Progenitor cell of endocrine pancreas (in vitro differentiated cells): ENCODE results near the gene SHTN1. TPM values are rescaled to one million over a fixed set of nuclear protein-coding genes. Genes with fewer than 3 reads are reported as not detected.

Experiments used
- DNase-seq: peaks from one replicate; pipeline ENCODE4 v3.0.0; 2021; ENCODE audit warnings: low spot score; ENCODE audit not compliant: unreplicated experiment
- H3K27ac Mint-ChIP-seq: 2 replicates; pipeline ENCODE4 v1.8.0; 2021; ENCODE audit warnings: mild to moderate bottlenecking, moderate library complexity, mixed read lengths
- H3K27me3 Mint-ChIP-seq: 2 replicates; pipeline ENCODE4 v1.8.0; 2021; ENCODE audit warnings: mixed read lengths
- H3K36me3 Mint-ChIP-seq: 2 replicates; pipeline ENCODE4 v1.8.0; 2022; ENCODE audit warnings: mixed read lengths; ENCODE audit not compliant: insufficient read depth
- H3K4me1 Mint-ChIP-seq: 2 replicates; pipeline ENCODE4 v1.8.0; 2021; ENCODE audit warnings: low read depth, mixed read lengths
- H3K4me3 Mint-ChIP-seq: 2 replicates; pipeline ENCODE4 v1.8.0; 2021; ENCODE audit warnings: low read depth, mild to moderate bottlenecking, moderate library complexity, mixed read lengths
- H3K9me3 Mint-ChIP-seq: 2 replicates; pipeline ENCODE4 v1.8.0; 2021; ENCODE audit warnings: low read depth, mixed read lengths
- total RNA-seq: library from RNA; stranded (reverse); gene quantifications from 2 replicates; pipeline ENCODE4 v1.2.1, GENCODE V29; 2021
- TF ChIP-seq, protein P1 (sequence below): fragments of 200-600 bp; sonication (generic); IDR thresholded peaks from one replicate; pipeline ENCODE4 v1.5.0; 2021; ENCODE audit warnings: antibody characterized with exemption, mild to moderate bottlenecking; ENCODE audit not compliant: unreplicated experiment

The SHTN1 gene
- total RNA-seq, 1 donor from 2014 or later: 46.9 TPM

DNA sequence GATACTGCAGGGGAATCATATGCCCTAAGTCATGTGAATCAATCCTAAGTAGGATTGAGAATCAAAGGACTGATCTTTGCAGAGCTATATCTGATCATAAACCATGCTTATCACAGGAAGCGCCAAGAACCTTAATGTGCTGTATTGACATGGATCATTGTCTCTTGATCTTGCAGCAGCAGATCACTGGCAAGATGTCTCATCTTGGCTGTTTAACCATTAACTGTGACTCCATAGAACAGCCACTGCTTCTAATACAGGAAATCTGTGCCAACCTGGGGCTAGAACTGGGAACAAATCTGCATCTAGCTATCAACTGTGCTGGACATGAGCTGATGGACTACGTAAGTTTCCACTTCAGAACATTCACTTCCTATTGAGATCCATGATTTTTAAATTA is 134.0 kb downstream of the SHTN1 start:
- Mint-ChIP-seq H3K4me3 (no peak overlapping the region), H3K9me3 (peaks cover 4% of the 10 kb centered on the region), H3K4me1 (peaks cover 8% of the 10 kb centered on the region), H3K27ac (no peak overlapping the region), H3K27me3 (no peaks in the 10 kb centered on the region), H3K36me3 (no peaks in the 10 kb centered on the region)
- DNase-seq: no peak
- TF ChIP-seq, protein P1, sequence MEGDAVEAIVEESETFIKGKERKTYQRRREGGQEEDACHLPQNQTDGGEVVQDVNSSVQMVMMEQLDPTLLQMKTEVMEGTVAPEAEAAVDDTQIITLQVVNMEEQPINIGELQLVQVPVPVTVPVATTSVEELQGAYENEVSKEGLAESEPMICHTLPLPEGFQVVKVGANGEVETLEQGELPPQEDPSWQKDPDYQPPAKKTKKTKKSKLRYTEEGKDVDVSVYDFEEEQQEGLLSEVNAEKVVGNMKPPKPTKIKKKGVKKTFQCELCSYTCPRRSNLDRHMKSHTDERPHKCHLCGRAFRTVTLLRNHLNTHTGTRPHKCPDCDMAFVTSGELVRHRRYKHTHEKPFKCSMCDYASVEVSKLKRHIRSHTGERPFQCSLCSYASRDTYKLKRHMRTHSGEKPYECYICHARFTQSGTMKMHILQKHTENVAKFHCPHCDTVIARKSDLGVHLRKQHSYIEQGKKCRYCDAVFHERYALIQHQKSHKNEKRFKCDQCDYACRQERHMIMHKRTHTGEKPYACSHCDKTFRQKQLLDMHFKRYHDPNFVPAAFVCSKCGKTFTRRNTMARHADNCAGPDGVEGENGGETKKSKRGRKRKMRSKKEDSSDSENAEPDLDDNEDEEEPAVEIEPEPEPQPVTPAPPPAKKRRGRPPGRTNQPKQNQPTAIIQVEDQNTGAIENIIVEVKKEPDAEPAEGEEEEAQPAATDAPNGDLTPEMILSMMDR: no peak

DNA sequence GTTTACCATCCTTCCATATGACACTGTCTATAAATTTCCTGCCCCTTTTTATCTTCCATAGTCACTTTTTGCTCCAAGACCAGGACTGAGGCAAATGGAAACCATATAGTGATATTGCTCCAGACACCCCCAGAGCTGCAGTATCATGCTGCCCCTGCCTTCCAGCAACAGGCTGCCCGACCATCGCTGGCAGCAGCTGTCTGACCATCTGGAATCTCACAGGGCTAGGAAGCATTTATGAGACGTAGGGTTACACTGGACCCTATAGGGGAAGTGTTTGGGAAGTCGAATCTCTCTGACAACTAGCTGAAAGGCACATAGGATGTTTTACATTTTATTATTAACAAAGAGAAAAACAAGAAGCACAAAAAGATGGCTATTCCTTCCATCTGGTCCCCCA is 136.3 kb downstream of the SHTN1 start:
- Mint-ChIP-seq H3K4me3 (no peak overlapping the region), H3K9me3 (peaks cover 4% of the 10 kb centered on the region), H3K36me3 (no peaks in the 10 kb centered on the region), H3K27ac (no peak overlapping the region), H3K27me3 (no peaks in the 10 kb centered on the region), H3K4me1 (peaks cover 8% of the 10 kb centered on the region)
- TF ChIP-seq, protein P1: no peak
- DNase-seq: no peak

DNA sequence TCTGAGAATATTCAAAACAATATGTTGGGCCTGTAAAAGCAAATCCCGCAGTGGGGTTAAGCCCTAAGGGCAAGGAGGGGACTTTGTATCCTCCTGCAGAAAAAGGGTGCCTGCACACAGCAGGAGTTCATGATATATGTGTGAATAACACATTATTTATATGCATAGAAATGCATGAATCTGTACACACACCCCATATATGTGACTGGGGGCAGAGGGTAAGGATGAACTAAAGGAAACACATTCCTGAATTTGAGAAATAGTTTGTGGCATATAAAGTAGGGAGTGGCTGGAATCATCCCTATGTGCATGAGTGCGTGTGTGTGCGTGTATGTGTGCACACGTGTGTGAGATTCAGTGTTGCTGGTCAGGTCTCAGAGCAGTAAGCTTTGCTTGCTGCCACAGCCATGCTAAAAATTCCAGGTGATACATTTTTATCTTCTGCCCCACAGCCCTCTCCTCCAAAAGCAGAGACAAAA is 136.8 kb downstream of the SHTN1 start:
- Mint-ChIP-seq H3K9me3 (peaks cover 4% of the 10 kb centered on the region), H3K4me3 (no peak overlapping the region), H3K36me3 (no peaks in the 10 kb centered on the region), H3K27me3 (no peaks in the 10 kb centered on the region), H3K4me1 (peaks cover 8% of the 10 kb centered on the region), H3K27ac (no peak overlapping the region)
- no peak for DNase-seq
- TF ChIP-seq, protein P1: no peak

DNA sequence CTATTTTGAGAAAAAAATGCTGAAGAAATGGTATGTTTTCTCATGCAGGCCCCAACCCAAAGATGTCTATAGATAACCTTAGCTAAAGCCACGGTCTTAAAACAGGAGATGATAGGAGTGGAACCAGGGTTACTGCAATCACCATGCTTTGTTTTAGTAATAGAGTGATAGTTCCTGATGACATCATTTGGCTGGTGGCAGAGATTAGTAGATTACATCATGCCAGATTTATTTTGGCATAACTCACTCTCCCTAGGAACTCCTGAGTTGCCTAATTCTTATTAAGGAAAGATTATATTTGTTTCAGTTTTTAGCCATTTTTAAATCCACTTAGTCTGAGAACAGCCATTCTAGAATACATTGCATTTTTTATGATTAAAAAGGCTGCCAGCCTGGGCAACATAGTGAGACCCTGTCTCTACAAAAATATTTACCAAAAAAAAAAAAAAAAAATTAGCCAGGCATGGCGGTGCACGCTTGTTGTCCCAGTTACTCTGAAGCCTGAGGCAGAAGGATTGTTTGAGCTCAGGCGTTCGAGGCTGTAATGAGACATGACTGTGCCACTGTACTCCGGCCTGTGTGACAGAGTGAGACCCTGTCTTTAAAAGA is 137.9 kb downstream of the SHTN1 start:
- Mint-ChIP-seq H3K9me3 (no peaks in the 10 kb centered on the region), H3K4me3 (no peak overlapping the region), H3K27me3 (no peaks in the 10 kb centered on the region), H3K27ac (no peak overlapping the region), H3K36me3 (no peaks in the 10 kb centered on the region), H3K4me1 (peaks cover 8% of the 10 kb centered on the region)
- TF ChIP-seq, protein P1: no peak
- no peak for DNase-seq

DNA sequence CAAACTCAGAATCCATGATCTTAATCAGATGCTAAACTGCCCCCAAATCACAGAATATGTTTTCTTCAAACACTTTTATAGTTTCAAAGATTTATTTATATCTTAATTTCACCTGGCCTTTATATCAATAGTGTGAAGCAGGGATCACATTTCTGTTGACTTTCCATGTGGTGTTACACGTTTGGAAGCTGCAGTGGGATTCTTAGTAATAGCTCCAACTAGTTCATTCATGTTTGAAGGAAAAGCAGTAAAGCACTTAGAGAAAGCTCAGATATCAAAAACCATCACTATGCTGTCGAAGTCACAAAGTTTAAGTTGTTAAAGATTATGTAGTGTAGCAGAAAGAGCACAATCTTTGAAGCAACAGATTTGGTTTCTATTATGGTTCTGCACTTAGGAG is 138.9 kb downstream of the SHTN1 start:
- no peaks in the 10 kb centered on the region for H3K27me3 Mint-ChIP-seq
- no peak for DNase-seq
- H3K36me3 Mint-ChIP-seq: no peaks in the 10 kb centered on the region
- no peak overlapping the region for H3K4me3 Mint-ChIP-seq
- no peak overlapping the region for H3K27ac Mint-ChIP-seq
- TF ChIP-seq, protein P1: no peak
- H3K9me3 Mint-ChIP-seq: no peaks in the 10 kb centered on the region
- H3K4me1 Mint-ChIP-seq: peaks cover 8% of the 10 kb centered on the region
